Measurements from ENCODE around the gene SRRM3.

DNA sequence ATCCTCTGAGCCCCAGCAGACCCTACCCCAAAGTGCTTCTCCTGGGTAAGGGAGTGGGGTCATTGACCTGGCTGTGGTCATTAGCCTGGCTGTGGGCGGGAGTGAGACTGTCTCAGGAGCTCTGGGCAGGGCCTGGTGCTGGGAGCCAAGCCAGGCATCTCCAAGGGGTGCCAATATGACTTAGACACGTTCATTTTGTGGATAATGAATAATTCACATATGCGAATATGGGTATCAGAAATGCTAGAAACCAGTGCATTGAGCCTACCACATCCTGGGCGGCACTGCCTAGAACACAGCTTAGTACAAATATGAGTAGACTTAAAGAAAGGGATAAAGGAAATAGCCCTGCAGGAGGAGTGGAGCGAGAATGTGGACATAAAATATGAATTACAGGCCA lies 14.4 kb upstream of the SRRM3 start:
- TF ChIP-seq, protein P1, sequence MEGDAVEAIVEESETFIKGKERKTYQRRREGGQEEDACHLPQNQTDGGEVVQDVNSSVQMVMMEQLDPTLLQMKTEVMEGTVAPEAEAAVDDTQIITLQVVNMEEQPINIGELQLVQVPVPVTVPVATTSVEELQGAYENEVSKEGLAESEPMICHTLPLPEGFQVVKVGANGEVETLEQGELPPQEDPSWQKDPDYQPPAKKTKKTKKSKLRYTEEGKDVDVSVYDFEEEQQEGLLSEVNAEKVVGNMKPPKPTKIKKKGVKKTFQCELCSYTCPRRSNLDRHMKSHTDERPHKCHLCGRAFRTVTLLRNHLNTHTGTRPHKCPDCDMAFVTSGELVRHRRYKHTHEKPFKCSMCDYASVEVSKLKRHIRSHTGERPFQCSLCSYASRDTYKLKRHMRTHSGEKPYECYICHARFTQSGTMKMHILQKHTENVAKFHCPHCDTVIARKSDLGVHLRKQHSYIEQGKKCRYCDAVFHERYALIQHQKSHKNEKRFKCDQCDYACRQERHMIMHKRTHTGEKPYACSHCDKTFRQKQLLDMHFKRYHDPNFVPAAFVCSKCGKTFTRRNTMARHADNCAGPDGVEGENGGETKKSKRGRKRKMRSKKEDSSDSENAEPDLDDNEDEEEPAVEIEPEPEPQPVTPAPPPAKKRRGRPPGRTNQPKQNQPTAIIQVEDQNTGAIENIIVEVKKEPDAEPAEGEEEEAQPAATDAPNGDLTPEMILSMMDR (IDR thresholded peaks at IDR 0.05), result no peak
- no peak for TF ChIP-seq POLR2A (IDR thresholded peaks at IDR 0.05)

Measured in heart left ventricle (tissue), 13 donors.